GM06990 (cell line): Measurements from ENCODE around the gene ZGLP1.

Source experiments
- DNase-seq: peaks from one replicate; pipeline ENCODE4 v3.0.0-alpha.2; 2011; ENCODE audit not compliant: insufficient read length; ENCODE audit errors: extremely low read depth
- H3K27me3 ChIP-seq: replicated peaks from 2 replicates; pipeline ENCODE4 v1.6.0; 2011; ENCODE audit warnings: low read length; ENCODE audit not compliant: control insufficient read depth, insufficient read depth
- H3K36me3 ChIP-seq: 2 replicates; pipeline ENCODE4 v1.5.1; 2011; ENCODE audit warnings: low read length; ENCODE audit not compliant: control insufficient read depth, insufficient read depth
- H3K4me3 ChIP-seq: replicated peaks from 2 replicates; pipeline ENCODE4 v1.5.1; 2011; ENCODE audit warnings: low read depth, mild to moderate bottlenecking, control low read depth, low read length
- CTCF ChIP-seq: IDR thresholded peaks from 2 replicates; pipeline ENCODE4 v1.5.1; 2011; ENCODE audit warnings: low read length, control low read depth, mild to moderate bottlenecking, inconsistent platforms; ENCODE audit not compliant: insufficient read depth, poor library complexity, severe bottlenecking

Gene ZGLP1

DNA sequence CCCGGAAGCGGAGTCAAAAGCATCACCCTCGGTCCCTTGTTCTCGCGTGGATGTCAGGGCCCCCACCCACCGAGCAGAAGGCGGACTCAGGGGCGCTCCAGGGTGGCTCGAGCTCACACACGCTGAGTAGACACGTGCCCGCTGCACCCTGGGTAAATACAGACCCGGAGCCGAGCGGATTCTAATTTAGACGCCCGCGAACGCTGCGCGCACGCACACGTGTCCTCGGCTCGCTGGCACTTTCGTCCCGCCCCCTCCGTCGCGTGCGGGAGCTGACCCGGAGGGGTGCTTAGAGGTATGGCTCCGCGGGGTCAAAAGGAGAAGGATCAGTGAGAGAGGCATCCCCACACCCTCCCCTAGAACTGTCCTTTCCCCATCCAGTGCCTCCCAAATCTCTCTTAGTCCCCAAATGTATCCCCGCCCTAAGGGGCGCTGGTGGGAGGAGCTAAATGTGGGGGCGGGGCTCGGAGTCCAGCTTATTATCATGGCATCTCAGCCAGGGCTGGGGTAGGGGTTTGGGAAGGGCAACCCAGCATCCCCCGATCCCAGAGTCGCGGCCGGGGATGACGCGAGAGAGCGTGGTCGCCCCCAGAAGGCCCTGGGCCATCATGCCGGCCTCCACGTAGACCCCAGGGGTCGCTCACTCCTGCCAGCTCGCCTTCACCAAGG, 20.3 kb downstream of the ZGLP1 start:
- Histone ChIP-seq H3K36me3 (peaks cover 12% of the 10 kb centered on the region), H3K4me3 (peak overlapping the region; percentile 55), H3K27me3 (no peaks in the 10 kb centered on the region)
- DNase-seq, result peak; percentile 86
- no peak for TF ChIP-seq CTCF

DNA sequence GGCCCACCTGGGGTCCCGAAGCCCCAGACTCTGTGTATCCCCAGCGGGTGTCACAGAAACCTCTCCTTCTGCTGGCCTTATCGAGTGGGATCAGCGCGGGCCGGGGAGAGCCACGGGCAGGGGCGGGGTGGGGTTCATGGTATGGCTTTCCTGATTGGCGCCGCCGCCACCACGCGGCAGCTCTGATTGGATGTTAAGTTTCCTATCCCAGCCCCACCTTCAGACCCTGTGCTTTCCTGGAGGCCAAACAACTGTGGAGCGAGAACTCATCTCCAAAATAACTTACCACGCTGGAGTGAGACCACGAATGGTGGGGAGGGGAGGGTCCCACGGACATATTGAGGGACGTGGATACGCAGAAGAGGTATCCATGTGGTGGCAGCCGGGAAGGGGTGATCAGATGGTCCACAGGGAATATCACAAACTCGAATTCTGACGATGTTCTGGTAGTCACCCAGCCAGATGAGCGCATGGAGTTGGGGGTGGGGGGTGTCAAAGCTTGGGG, 20.9 kb downstream of the ZGLP1 start:
- Histone ChIP-seq H3K4me3 (peak overlapping the region; percentile 55), H3K36me3 (peaks cover 17% of the 10 kb centered on the region), H3K27me3 (no peaks in the 10 kb centered on the region)
- peak; percentile 2 for TF ChIP-seq CTCF
- peak; percentile 76 for DNase-seq

GRCh38 chr19:10286803-10287737, 22.5 kb downstream of the ZGLP1 start, which contains the start of gene ICAM4:
TSS of gene ICAM4 (plus strand) at chr19:10286955. CDS start at chr19:10287013, 58 bp downstream.
- peak within 1 kb of the TSS; percentile 9 for H3K4me3 ChIP-seq

DNA sequence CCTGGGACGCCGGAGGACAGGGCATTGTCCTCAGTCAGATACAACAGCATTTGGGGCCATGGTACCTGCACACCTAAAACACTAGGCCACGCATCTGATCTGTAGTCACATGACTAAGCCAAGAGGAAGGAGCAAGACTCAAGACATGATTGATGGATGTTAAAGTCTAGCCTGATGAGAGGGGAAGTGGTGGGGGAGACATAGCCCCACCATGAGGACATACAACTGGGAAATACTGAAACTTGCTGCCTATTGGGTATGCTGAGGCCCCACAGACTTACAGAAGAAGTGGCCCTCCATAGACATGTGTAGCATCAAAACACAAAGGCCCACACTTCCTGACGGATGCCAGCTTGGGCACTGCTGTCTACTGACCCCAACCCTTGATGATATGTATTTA, 24.2 kb downstream of the ZGLP1 start:
- DNase-seq, result no peak
- H3K27me3 ChIP-seq, result no peaks in the 10 kb centered on the region
- TF ChIP-seq CTCF, result no peak
- peaks cover 23% of the 10 kb centered on the region for H3K36me3 ChIP-seq
- no peak overlapping the region for H3K4me3 ChIP-seq

More at GRCh38 chr19:10286803-10287737, 22.5 kb downstream of the ZGLP1 start, which contains the start of gene ICAM4:
- Histone ChIP-seq H3K27me3 (no peaks in the 10 kb centered on the region), H3K36me3 (peaks cover 23% of the 10 kb centered on the region)
- TF ChIP-seq CTCF, result no peak
- DNase-seq, result peak; percentile 69

- no peak for DNase-seq
- Histone ChIP-seq H3K36me3 (peaks cover 24% of the 10 kb centered on the region), H3K27me3 (no peaks in the 10 kb centered on the region), H3K4me3 (no peak overlapping the region)
- TF ChIP-seq CTCF, result no peak
These were observed 24.7 kb downstream of the ZGLP1 start for GRCh38 chr19:10284960-10285278.
